K562 (cell line): ENCODE data around the gene IRF2BP2.

ENCODE experiments used
- FOXM1 ChIP-seq, 2 experiments: fragments of 450-650 bp in 1 of 2; sonication (generic) in 1 of 2; formaldehyde crosslinking in 1 of 2; IDR thresholded peaks; 2 replicates each; pipeline versions ENCODE4 v1.6.1 to v1.9.0; 2017 to 2022; ENCODE audit warnings: low read depth in 2 of 2, mild to moderate bottlenecking in 2 of 2, missing genetic modification reagents in 1 of 2, moderate library complexity in 1 of 2
- TCF7L2 ChIP-seq: fragments of 150-350 bp; IDR thresholded peaks from 2 replicates; pipeline ENCODE4 v1.6.1; 2016; ENCODE audit warnings: low read depth, mild to moderate bottlenecking, low read length, moderate library complexity
- ZBTB17 ChIP-seq: fragments of 450-650 bp; formaldehyde crosslinking; IDR thresholded peaks from 2 replicates; pipeline ENCODE4 v1.4.0; 2020; ENCODE audit warnings: mild to moderate bottlenecking
- TF ChIP-seq, protein P1 (sequence below): fragments of 450-650 bp; conservative IDR thresholded peaks from 2 replicates; pipeline ENCODE4 v1.6.1; 2016; ENCODE audit warnings: missing genetic modification characterization, low read depth, mild to moderate bottlenecking, control low read depth, missing compliant biosample characterization

DNA sequence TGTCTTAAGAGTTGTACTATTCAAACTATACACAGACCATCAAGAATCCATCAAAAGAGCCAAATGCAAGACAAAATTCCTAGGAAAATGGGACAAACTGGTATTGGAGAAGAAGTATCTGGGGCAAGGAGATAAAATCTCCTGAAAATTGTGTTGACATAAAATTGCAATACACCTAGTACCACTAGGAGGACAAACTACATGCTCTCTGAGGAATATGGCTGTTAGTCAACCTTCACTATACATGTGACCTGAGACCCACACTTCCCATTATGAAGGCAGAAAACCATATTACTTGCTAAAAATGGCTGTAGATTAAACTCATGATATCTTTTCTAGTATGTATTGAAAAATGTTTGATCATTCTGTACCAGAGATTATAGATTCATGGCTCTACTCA is 30.0 kb downstream of the IRF2BP2 start:
- TF ChIP-seq, protein P1, sequence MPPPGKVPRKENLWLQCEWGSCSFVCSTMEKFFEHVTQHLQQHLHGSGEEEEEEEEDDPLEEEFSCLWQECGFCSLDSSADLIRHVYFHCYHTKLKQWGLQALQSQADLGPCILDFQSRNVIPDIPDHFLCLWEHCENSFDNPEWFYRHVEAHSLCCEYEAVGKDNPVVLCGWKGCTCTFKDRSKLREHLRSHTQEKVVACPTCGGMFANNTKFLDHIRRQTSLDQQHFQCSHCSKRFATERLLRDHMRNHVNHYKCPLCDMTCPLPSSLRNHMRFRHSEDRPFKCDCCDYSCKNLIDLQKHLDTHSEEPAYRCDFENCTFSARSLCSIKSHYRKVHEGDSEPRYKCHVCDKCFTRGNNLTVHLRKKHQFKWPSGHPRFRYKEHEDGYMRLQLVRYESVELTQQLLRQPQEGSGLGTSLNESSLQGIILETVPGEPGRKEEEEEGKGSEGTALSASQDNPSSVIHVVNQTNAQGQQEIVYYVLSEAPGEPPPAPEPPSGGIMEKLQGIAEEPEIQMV (tag), result no peak
- TF ChIP-seq FOXM1 (IDR thresholded peaks at IDR 0.05; ENCODE audit: low read depth), result no peak
- TF ChIP-seq FOXM1 (CRISPR knock-in tag; IDR thresholded peaks at IDR 0.05; ENCODE audit: low read depth), result no peak
- no peak for TF ChIP-seq TCF7L2
- TF ChIP-seq ZBTB17 (CRISPR knock-in tag), result no peak
